SK-N-SH (cell line): Measurements from ENCODE around the gene MANF. TPM values are rescaled to one million over a fixed set of nuclear protein-coding genes. Genes with fewer than 3 reads are reported as not detected.

ENCODE experiments used
- CTCF ChIA-PET: fragments of 300-600, 350-600 bp; formaldehyde crosslinking; extraction: SDS; loops from one replicate; lab custom pipeline; 2021; lab: Yijun Ruan, JAX
- POLR2A ChIA-PET: fragments of 350-600 bp; sonication (Branson Sonifier 250); formaldehyde crosslinking; extraction: SDS; loops from one replicate; lab custom pipeline; 2020; ENCODE audit warnings: antibody characterized with exemption, inconsistent platforms; lab: Yijun Ruan, JAX
- DNase-seq: peaks from one replicate; pipeline ENCODE4 v3.0.0; 2012
- H2AFZ ChIP-seq: fragments of 200-600 bp; sonication (generic); 2 replicates; pipeline ENCODE4 v1.8.1; 2016; ENCODE audit warnings: antibody characterized with exemption, mild to moderate bottlenecking, low read depth
- H3F3A ChIP-seq: fragments of 200-600 bp; sonication (generic); replicated peaks from 2 replicates; pipeline ENCODE3; 2016; ENCODE audit warnings: antibody characterized with exemption, mild to moderate bottlenecking; ENCODE audit not compliant: insufficient read depth
- H3K27ac ChIP-seq, 2 experiments: fragments of 200-500 bp in 1 of 2; fragments of 200-600 bp in 1 of 2; sonication (Bioruptor generic) in 1 of 2; sonication (generic), shearing (Covaris generic) in 1 of 2; 2 replicates each; pipeline versions ENCODE4 v1.5.1 to v1.6.1; 2014 to 2016; ENCODE audit warnings: low read depth in 2 of 2, inconsistent platforms in 1 of 2, low read length in 1 of 2, mild to moderate bottlenecking in 1 of 2, mixed read lengths in 1 of 2
- H3K27me3 ChIP-seq: fragments of 200-600 bp; sonication (generic), shearing (Covaris generic); 2 replicates; pipeline ENCODE4 v1.6.1; 2016; ENCODE audit warnings: mixed run types; ENCODE audit not compliant: insufficient read depth
- H3K36me3 ChIP-seq, 2 experiments: fragments of 200-500 bp in 1 of 2; fragments of 200-600 bp in 1 of 2; sonication (Bioruptor generic) in 1 of 2; sonication (generic) in 1 of 2; replicated peaks in 1 of 2; 2 replicates each; pipeline versions ENCODE3 to v1.5.1; 2014 to 2016; ENCODE audit warnings: low read length in 1 of 2, mild to moderate bottlenecking in 1 of 2; ENCODE audit not compliant: insufficient read depth in 2 of 2, control insufficient read depth in 1 of 2
- H3K4me1 ChIP-seq, 2 experiments: fragments of 200-500 bp in 1 of 2; fragments of 200-600 bp in 1 of 2; sonication (Bioruptor generic) in 1 of 2; sonication (generic), shearing (Covaris generic) in 1 of 2; 2 replicates each; pipeline versions ENCODE4 v1.5.1 to v1.6.1; 2014 to 2016; ENCODE audit warnings: low read depth in 1 of 2, low read length in 1 of 2, mixed run types in 1 of 2; ENCODE audit not compliant: insufficient read depth in 2 of 2, control insufficient read depth in 1 of 2
- H3K4me2 ChIP-seq: fragments of 200-600 bp; sonication (generic), shearing (Covaris generic); 2 replicates; pipeline ENCODE4 v1.6.1; 2017; ENCODE audit warnings: mixed run types
- H3K4me3 ChIP-seq, 2 experiments: fragments of 200-500 bp in 1 of 2; fragments of 200-600 bp in 1 of 2; sonication (Bioruptor generic) in 1 of 2; sonication (generic), shearing (Covaris generic) in 1 of 2; 2 replicates each; pipeline versions ENCODE4 v1.5.1 to v1.8.1; 2014 to 2016; ENCODE audit warnings: low read depth in 2 of 2, inconsistent platforms in 1 of 2, low read length in 1 of 2, mild to moderate bottlenecking in 1 of 2, mixed read lengths in 1 of 2, moderate library complexity in 1 of 2
- H3K79me2 ChIP-seq: fragments of 200-600 bp; sonication (generic); 2 replicates; pipeline ENCODE4 v1.8.1; 2017; ENCODE audit warnings: mild to moderate bottlenecking; ENCODE audit not compliant: insufficient read depth
- H3K9ac ChIP-seq: fragments of 200-600 bp; sonication (generic); 2 replicates; pipeline ENCODE4 v1.6.1; 2017; ENCODE audit warnings: mixed run types
- H3K9me2 ChIP-seq: fragments of 200-600 bp; sonication (generic); 2 replicates; pipeline ENCODE4 v1.6.1; 2017; ENCODE audit warnings: mixed run types
- H3K9me3 ChIP-seq: fragments of 200-600 bp; sonication (generic); 2 replicates; pipeline ENCODE4 v1.6.1; 2017; ENCODE audit warnings: mixed run types, mild to moderate bottlenecking, moderate library complexity
- H4K20me1 ChIP-seq: fragments of 200-600 bp; sonication (generic); 2 replicates; pipeline ENCODE4 v1.6.1; 2017; ENCODE audit warnings: mild to moderate bottlenecking, mixed run types; ENCODE audit not compliant: insufficient read depth
- CHD2 ChIP-seq: fragments of 150-350 bp; IDR thresholded peaks from 2 replicates; pipeline ENCODE4 v1.6.1; 2018; ENCODE audit warnings: low read length; ENCODE audit not compliant: partially characterized antibody
- ELF1 ChIP-seq: IDR thresholded peaks from 2 replicates; pipeline ENCODE4 v1.4.0; 2012
- EP300 ChIP-seq, 2 experiments: IDR thresholded peaks; 2 replicates each; pipeline versions ENCODE4 v1.4.0 to v1.6.1; 2012; ENCODE audit warnings: borderline replicate concordance in 1 of 2, low read depth in 1 of 2, low read length in 1 of 2
- EZH2phosphoT487 ChIP-seq: fragments of 200-600 bp; sonication (generic); IDR thresholded peaks from 2 replicates; pipeline ENCODE4 v1.6.1; 2017; ENCODE audit warnings: low read depth, mixed run types, mild to moderate bottlenecking, antibody characterized with exemption, moderate library complexity, borderline replicate concordance
- FOSL2 ChIP-seq: IDR thresholded peaks from 2 replicates; pipeline ENCODE4 v1.4.0; 2012; ENCODE audit warnings: low read depth, mild to moderate bottlenecking, moderate library complexity, borderline replicate concordance
- FOXM1 ChIP-seq: IDR thresholded peaks from 2 replicates; pipeline ENCODE4 v1.4.0; 2012; ENCODE audit warnings: low read depth, mild to moderate bottlenecking
- GATA2 ChIP-seq: sonication (generic); formaldehyde crosslinking; IDR thresholded peaks from 2 replicates; pipeline ENCODE4 v1.5.0; 2020; ENCODE audit warnings: mild to moderate bottlenecking, missing genetic modification reagents
- MXI1 ChIP-seq: IDR thresholded peaks from 2 replicates; pipeline ENCODE4 v1.6.1; 2012; ENCODE audit warnings: mild to moderate bottlenecking, low read depth, low read length, improper control_type of control experiment
- NRF1 ChIP-seq: IDR thresholded peaks from 2 replicates; pipeline ENCODE4 v1.6.1; 2012; ENCODE audit warnings: low read depth, mild to moderate bottlenecking, low read length
- POLR2AphosphoS5 ChIP-seq: IDR thresholded peaks from 2 replicates; pipeline ENCODE4 v1.6.1; 2012; ENCODE audit warnings: low read depth, low read length
- RAD21 ChIP-seq: IDR thresholded peaks from 2 replicates; pipeline ENCODE4 v1.6.1; 2012; ENCODE audit warnings: mild to moderate bottlenecking, low read length
- RFX5 ChIP-seq: IDR thresholded peaks from 2 replicates; pipeline ENCODE4 v1.6.1; 2012; ENCODE audit warnings: mild to moderate bottlenecking, improper control_type of control experiment, low read length
- SIN3A ChIP-seq: IDR thresholded peaks from 2 replicates; pipeline ENCODE4 v1.6.1; 2012; ENCODE audit warnings: low read depth, mild to moderate bottlenecking, low read length, moderate library complexity, borderline replicate concordance
- SMC3 ChIP-seq: IDR thresholded peaks from 2 replicates; pipeline ENCODE4 v1.6.1; 2012; ENCODE audit warnings: low read depth, low read length, improper control_type of control experiment
- TAF1 ChIP-seq: IDR thresholded peaks from 2 replicates; pipeline ENCODE4 v1.6.1; 2012; ENCODE audit warnings: low read depth, mild to moderate bottlenecking, low read length, moderate library complexity, borderline replicate concordance
- TCF12 ChIP-seq: IDR thresholded peaks from 2 replicates; pipeline ENCODE4 v1.4.0; 2012
- TEAD4 ChIP-seq: IDR thresholded peaks from 2 replicates; pipeline ENCODE4 v1.4.0; 2012; ENCODE audit warnings: mild to moderate bottlenecking, borderline replicate concordance; ENCODE audit not compliant: insufficient read depth
- YY1 ChIP-seq: IDR thresholded peaks from 2 replicates; pipeline ENCODE4 v1.4.0; 2012; ENCODE audit warnings: low read depth, mild to moderate bottlenecking
- WGBS: methylation state at CpG from one replicate; pipeline ENCODE4 v1.1.6; 2017; ENCODE audit warnings: low lambda C conversion rate; 5-methylcytosine and 5-hydroxymethylcytosine counted together
- polyA plus RNA-seq, 3 experiments: library from polyadenylated mRNA; depleted of rRNA; stranded (reverse); fragments of >200 nt; gene quantifications; 2 replicates each; pipeline ENCODE4 v1.2.3, GENCODE V29; 2012
- TF ChIP-seq, protein P1 (sequence below): fragments of 150-350 bp; IDR thresholded peaks from 2 replicates; pipeline ENCODE4 v1.6.1; 2016; ENCODE audit warnings: mild to moderate bottlenecking, low read depth, low read length
- TF ChIP-seq, protein P2 (sequence below): IDR thresholded peaks from 2 replicates; pipeline ENCODE4; 2012
- TF ChIP-seq, protein P3 (sequence below): IDR thresholded peaks from 2 replicates; pipeline ENCODE4 v1.4.0; 2012; ENCODE audit warnings: low read depth, borderline replicate concordance
- TF ChIP-seq, protein P4 (sequence below): fragments of 200-600 bp; sonication (generic); IDR thresholded peaks from 2 replicates; pipeline ENCODE4 v1.6.1; 2017; ENCODE audit warnings: antibody characterized with exemption, mild to moderate bottlenecking, moderate library complexity
- TF ChIP-seq, protein P5 (sequence below): fragments of 150-350 bp; IDR thresholded peaks from 2 replicates; pipeline ENCODE4 v1.6.1; 2017; ENCODE audit warnings: antibody characterized with exemption, low read length, low read depth, borderline replicate concordance

Gene MANF
- polyA plus RNA-seq, 1 of the 3 experiments (the other 2 are of a cell fraction), result 121 TPM

DNA sequence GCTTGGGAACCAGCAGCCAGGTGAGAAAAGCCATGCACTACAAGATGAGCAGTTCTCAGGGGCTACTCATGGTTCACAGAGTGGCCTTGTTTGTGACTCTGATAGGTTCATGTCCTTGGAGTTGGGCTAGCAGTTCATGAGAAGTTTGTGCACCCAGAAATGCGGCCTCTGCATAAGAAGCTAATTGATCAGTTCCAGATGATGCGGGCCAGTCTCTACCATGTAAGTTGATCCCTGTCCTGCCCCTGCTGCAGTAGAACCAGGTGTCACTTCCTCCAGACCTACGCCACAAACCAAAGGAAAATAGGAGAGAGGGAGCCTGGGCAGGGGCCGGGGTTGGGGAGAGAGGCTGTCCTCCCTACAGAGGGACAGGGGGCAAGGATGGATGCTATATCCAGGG lies 27.2 kb upstream of the MANF start:
- H3K9ac ChIP-seq, result no peak overlapping the region
- WGBS, result 30% methylated on average over 2 of the region's 4 CpGs
- no peaks in the 10 kb centered on the region for H4K20me1 ChIP-seq
- H3K9me2 ChIP-seq, result no peaks in the 10 kb centered on the region
- POLR2A ChIA-PET, result no interaction called here
- CTCF ChIA-PET, result no interaction called here
- H3K36me3 ChIP-seq, result no peaks in the 10 kb centered on the region
- no peak for TF ChIP-seq EP300 (IDR thresholded peaks at IDR 0.05; ENCODE audit: borderline replicate concordance in 1 of 2, low read depth in 1 of 2, low read length in 1 of 2)
- no peak for TF ChIP-seq CHD2
- TF ChIP-seq RFX5, result no peak
- TF ChIP-seq TAF1, result no peak
- no peak for TF ChIP-seq ELF1
- TF ChIP-seq, protein P1, sequence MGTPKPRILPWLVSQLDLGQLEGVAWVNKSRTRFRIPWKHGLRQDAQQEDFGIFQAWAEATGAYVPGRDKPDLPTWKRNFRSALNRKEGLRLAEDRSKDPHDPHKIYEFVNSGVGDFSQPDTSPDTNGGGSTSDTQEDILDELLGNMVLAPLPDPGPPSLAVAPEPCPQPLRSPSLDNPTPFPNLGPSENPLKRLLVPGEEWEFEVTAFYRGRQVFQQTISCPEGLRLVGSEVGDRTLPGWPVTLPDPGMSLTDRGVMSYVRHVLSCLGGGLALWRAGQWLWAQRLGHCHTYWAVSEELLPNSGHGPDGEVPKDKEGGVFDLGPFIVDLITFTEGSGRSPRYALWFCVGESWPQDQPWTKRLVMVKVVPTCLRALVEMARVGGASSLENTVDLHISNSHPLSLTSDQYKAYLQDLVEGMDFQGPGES, result no peak
- TF ChIP-seq NRF1, result no peak
- TF ChIP-seq SMC3, result no peak
- TF ChIP-seq FOSL2, result no peak
- no peak for TF ChIP-seq MXI1
- TF ChIP-seq FOXM1, result no peak
- TF ChIP-seq TEAD4, result no peak
- TF ChIP-seq YY1, result no peak
- H3K4me2 ChIP-seq, result no peak overlapping the region
- no peak overlapping the region for H3K27ac ChIP-seq
- no peaks in the 10 kb centered on the region for H3K9me3 ChIP-seq
- no peak overlapping the region for H2AFZ ChIP-seq
- DNase-seq, result no peak
- no peaks in the 10 kb centered on the region for H3K4me1 ChIP-seq
- no peaks in the 10 kb centered on the region; the same call in 1 of the 2 replicates for H3K27me3 ChIP-seq
- H3K4me3 ChIP-seq, result no peak overlapping the region
- H3K79me2 ChIP-seq, result no peaks in the 10 kb centered on the region
- H3F3A ChIP-seq, result no peaks in the 10 kb centered on the region

DNA sequence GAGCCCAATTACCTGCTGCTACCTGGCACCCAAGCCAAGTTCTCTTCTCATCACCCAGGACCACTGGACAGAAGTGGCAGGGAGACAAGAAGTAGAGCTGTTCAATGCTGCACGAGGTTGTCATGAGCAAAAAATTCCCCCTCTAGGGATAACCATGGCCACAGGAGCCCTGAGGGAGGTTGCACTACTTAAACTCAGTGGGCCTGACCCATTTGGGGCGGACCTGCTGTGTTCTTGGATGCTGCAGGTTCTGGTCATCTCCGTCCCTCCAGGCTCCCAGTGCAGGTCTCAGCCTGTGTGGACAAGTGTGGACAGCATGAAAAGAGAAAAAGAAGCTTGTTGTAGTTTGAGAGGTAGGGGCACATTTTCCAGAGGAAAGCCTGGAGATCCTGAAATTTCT lies 26.1 kb upstream of the MANF start:
- no peaks in the 10 kb centered on the region for H3K9me3 ChIP-seq
- H3K27ac ChIP-seq, result no peak overlapping the region
- H3K9me2 ChIP-seq, result no peaks in the 10 kb centered on the region
- no peak for DNase-seq
- no peaks in the 10 kb centered on the region for H3K36me3 ChIP-seq
- H3K9ac ChIP-seq, result no peak overlapping the region
- no peaks in the 10 kb centered on the region; the same call in 1 of the 2 replicates for H3K27me3 ChIP-seq
- no peaks in the 10 kb centered on the region for H3K79me2 ChIP-seq
- CTCF ChIA-PET, result interaction anchor here (1.0 to 2.2 kb wide), 3 partner anchors 13 to 743 kb away, joined by 3 to 8 read pairs (median 4); no protein-coding TSS in a partner anchor
- no peaks in the 10 kb centered on the region for H3F3A ChIP-seq
- H4K20me1 ChIP-seq, result no peaks in the 10 kb centered on the region
- POLR2A ChIA-PET, result interaction anchor here (0.6 kb wide), 1 partner anchor 17 kb away, joined by 3 read pairs; no protein-coding TSS in a partner anchor
- no peak overlapping the region for H2AFZ ChIP-seq
- no peak overlapping the region for H3K4me3 ChIP-seq
- no peaks in the 10 kb centered on the region for H3K4me1 ChIP-seq
- 25% methylated on average over 3 of the region's 3 CpGs for WGBS
- H3K4me2 ChIP-seq, result no peak overlapping the region
- TF ChIP-seq RFX5 (no peak), GATA2 (CRISPR knock-in tag) (no peak), EZH2phosphoT487 (no peak), FOXM1 (no peak), TEAD4 (no peak), YY1 (no peak), SMC3 (no peak), SIN3A (no peak), RAD21 (no peak), TCF12 (no peak), FOSL2 (no peak), NRF1 (no peak), POLR2AphosphoS5 (no peak), CHD2 (no peak)
- TF ChIP-seq, protein P2, sequence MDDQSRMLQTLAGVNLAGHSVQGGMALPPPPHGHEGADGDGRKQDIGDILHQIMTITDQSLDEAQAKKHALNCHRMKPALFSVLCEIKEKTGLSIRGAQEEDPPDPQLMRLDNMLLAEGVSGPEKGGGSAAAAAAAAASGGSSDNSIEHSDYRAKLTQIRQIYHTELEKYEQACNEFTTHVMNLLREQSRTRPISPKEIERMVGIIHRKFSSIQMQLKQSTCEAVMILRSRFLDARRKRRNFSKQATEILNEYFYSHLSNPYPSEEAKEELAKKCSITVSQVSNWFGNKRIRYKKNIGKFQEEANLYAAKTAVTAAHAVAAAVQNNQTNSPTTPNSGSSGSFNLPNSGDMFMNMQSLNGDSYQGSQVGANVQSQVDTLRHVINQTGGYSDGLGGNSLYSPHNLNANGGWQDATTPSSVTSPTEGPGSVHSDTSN, result no peak
- TF ChIP-seq, protein P3, sequence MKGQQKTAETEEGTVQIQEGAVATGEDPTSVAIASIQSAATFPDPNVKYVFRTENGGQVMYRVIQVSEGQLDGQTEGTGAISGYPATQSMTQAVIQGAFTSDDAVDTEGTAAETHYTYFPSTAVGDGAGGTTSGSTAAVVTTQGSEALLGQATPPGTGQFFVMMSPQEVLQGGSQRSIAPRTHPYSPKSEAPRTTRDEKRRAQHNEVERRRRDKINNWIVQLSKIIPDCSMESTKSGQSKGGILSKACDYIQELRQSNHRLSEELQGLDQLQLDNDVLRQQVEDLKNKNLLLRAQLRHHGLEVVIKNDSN, result no peak
- TF ChIP-seq, protein P4, sequence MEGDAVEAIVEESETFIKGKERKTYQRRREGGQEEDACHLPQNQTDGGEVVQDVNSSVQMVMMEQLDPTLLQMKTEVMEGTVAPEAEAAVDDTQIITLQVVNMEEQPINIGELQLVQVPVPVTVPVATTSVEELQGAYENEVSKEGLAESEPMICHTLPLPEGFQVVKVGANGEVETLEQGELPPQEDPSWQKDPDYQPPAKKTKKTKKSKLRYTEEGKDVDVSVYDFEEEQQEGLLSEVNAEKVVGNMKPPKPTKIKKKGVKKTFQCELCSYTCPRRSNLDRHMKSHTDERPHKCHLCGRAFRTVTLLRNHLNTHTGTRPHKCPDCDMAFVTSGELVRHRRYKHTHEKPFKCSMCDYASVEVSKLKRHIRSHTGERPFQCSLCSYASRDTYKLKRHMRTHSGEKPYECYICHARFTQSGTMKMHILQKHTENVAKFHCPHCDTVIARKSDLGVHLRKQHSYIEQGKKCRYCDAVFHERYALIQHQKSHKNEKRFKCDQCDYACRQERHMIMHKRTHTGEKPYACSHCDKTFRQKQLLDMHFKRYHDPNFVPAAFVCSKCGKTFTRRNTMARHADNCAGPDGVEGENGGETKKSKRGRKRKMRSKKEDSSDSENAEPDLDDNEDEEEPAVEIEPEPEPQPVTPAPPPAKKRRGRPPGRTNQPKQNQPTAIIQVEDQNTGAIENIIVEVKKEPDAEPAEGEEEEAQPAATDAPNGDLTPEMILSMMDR, result no peak
- TF ChIP-seq, protein P5, sequence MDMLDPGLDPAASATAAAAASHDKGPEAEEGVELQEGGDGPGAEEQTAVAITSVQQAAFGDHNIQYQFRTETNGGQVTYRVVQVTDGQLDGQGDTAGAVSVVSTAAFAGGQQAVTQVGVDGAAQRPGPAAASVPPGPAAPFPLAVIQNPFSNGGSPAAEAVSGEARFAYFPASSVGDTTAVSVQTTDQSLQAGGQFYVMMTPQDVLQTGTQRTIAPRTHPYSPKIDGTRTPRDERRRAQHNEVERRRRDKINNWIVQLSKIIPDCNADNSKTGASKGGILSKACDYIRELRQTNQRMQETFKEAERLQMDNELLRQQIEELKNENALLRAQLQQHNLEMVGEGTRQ, result no peak
